BE2C (cell line): ENCODE results near the gene ATP10A.

Experiments used
- DNase-seq: peaks from one replicate; pipeline ENCODE4 v3.0.0-alpha.2; 2020
- H3K27me3 ChIP-seq: fragments of 250-450 bp; sonication (Bioruptor Pico); 2 replicates; pipeline ENCODE4 v1.5.1; 2020; ENCODE audit warnings: mild to moderate bottlenecking
- H3K36me3 ChIP-seq: fragments of 250-450 bp; sonication (Bioruptor Pico); 2 replicates; pipeline ENCODE4 v1.5.1; 2020; ENCODE audit warnings: mild to moderate bottlenecking
- H3K4me1 ChIP-seq: fragments of 250-450 bp; sonication (Bioruptor Pico); 2 replicates; pipeline ENCODE4 v1.5.1; 2020
- H3K4me3 ChIP-seq: 2 replicates; pipeline ENCODE4 v1.5.1; 2011; ENCODE audit warnings: low read depth, low read length
- H3K9me3 ChIP-seq: fragments of 250-450 bp; sonication (Bioruptor Pico); 2 replicates; pipeline ENCODE4 v1.5.1; 2020
- TF ChIP-seq, protein P1 (sequence below): IDR thresholded peaks from 2 replicates; pipeline ENCODE4 v1.5.1; 2012; ENCODE audit warnings: mild to moderate bottlenecking, low read depth, low read length

The ATP10A gene

GRCh38 chr15:25687689-25688088, 175.4 kb downstream of the ATP10A start:
- H3K27me3 ChIP-seq, result no peaks in the 10 kb centered on the region
- H3K4me1 ChIP-seq, result no peaks in the 10 kb centered on the region
- TF ChIP-seq, protein P1, sequence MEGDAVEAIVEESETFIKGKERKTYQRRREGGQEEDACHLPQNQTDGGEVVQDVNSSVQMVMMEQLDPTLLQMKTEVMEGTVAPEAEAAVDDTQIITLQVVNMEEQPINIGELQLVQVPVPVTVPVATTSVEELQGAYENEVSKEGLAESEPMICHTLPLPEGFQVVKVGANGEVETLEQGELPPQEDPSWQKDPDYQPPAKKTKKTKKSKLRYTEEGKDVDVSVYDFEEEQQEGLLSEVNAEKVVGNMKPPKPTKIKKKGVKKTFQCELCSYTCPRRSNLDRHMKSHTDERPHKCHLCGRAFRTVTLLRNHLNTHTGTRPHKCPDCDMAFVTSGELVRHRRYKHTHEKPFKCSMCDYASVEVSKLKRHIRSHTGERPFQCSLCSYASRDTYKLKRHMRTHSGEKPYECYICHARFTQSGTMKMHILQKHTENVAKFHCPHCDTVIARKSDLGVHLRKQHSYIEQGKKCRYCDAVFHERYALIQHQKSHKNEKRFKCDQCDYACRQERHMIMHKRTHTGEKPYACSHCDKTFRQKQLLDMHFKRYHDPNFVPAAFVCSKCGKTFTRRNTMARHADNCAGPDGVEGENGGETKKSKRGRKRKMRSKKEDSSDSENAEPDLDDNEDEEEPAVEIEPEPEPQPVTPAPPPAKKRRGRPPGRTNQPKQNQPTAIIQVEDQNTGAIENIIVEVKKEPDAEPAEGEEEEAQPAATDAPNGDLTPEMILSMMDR, result no peak
- DNase-seq, result no peak
- H3K36me3 ChIP-seq, result no peaks in the 10 kb centered on the region
- no peak overlapping the region for H3K4me3 ChIP-seq
- no peaks in the 10 kb centered on the region; the same call in 1 of the 2 replicates for H3K9me3 ChIP-seq

DNA sequence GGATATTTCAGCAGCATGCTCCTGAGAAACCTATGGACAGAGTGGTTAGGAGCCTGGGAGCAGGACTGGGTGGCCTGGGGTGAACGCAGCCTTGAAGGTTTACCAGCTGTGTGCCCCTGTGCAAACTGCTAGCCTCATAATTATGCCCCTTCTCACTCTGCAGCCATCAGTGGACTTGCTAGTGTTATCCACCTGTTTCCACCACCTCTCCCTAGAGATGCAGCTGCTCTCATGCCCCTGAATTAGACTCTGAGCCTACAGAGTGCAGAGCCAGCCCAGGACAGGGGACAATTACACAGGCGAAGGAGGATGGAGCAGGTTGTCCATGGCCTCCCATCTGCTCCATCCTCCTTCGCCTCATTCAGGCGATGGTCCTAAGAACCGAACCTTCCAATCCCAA, 175.9 kb downstream of the ATP10A start:
- Histone ChIP-seq H3K36me3 (no peaks in the 10 kb centered on the region), H3K4me3 (no peak overlapping the region), H3K9me3 (no peaks in the 10 kb centered on the region; the same call in 1 of the 2 replicates), H3K27me3 (no peaks in the 10 kb centered on the region), H3K4me1 (no peaks in the 10 kb centered on the region)
- no peak for DNase-seq
- TF ChIP-seq, protein P1, result no peak

GRCh38 chr15:25686780-25687179, 176.3 kb downstream of the ATP10A start:
- no peaks in the 10 kb centered on the region; the same call in 1 of the 2 replicates for H3K9me3 ChIP-seq
- no peak for DNase-seq
- TF ChIP-seq, protein P1, result no peak
- no peak overlapping the region for H3K4me3 ChIP-seq
- no peaks in the 10 kb centered on the region for H3K4me1 ChIP-seq
- H3K27me3 ChIP-seq, result no peaks in the 10 kb centered on the region
- H3K36me3 ChIP-seq, result no peaks in the 10 kb centered on the region

GRCh38 chr15:25684521-25685431, 178.4 kb downstream of the ATP10A start:
- Histone ChIP-seq H3K36me3 (no peaks in the 10 kb centered on the region), H3K4me3 (no peak overlapping the region), H3K27me3 (no peaks in the 10 kb centered on the region), H3K9me3 (no peaks in the 10 kb centered on the region; the same call in 1 of the 2 replicates), H3K4me1 (no peaks in the 10 kb centered on the region)
- TF ChIP-seq, protein P1, result no peak
- DNase-seq, result no peak

DNA sequence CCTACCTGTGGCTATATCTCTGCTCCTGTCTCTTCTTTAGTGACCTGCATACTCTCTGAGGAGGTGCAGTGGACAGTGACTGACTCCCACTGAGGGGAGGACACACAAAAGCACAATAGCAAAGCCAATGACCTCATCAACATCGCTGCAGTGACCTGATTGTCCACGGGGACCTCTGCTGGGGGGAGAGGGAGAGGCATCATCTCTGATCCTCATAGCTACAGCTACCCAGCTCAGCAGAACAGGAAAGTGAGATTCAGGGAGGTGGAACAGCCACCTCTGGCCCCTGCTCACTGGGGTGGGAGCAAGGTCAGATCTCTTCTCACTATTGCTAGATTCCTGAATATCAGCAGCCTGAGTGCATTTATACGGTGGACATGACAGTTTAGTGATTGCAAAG, 179.2 kb downstream of the ATP10A start:
- Histone ChIP-seq H3K9me3 (no peaks in the 10 kb centered on the region), H3K4me3 (no peak overlapping the region), H3K36me3 (no peaks in the 10 kb centered on the region), H3K27me3 (no peaks in the 10 kb centered on the region), H3K4me1 (no peaks in the 10 kb centered on the region)
- TF ChIP-seq, protein P1, result no peak
- DNase-seq, result no peak

- no peak overlapping the region for H3K4me3 ChIP-seq
- H3K27me3 ChIP-seq, result no peaks in the 10 kb centered on the region
- H3K4me1 ChIP-seq, result no peaks in the 10 kb centered on the region
- TF ChIP-seq, protein P1, result no peak
- no peaks in the 10 kb centered on the region for H3K36me3 ChIP-seq
- no peak for DNase-seq
- no peaks in the 10 kb centered on the region for H3K9me3 ChIP-seq
Measured at GRCh38 chr15:25683415-25683814, 179.7 kb downstream of the ATP10A start.
